Mesenchymal stem cell (in vitro differentiated cells and primary cell): ENCODE results near the gene PCNX3.

Experiments used
- DNase-seq: peaks from one replicate; pipeline ENCODE4 v3.0.0-alpha.2; 2013
- H2AFZ ChIP-seq: one replicate; pipeline ENCODE4 v1.6.1; 2013; ENCODE audit warnings: low read depth, mild to moderate bottlenecking, control low read depth, inconsistent platforms, low read length, moderate library complexity
- H2AK5ac ChIP-seq: 2 replicates; pipeline ENCODE4 v1.6.1; 2013; ENCODE audit warnings: low read length, moderate library complexity, mild to moderate bottlenecking, inconsistent platforms; ENCODE audit not compliant: severe bottlenecking
- H2BK120ac ChIP-seq: one replicate; pipeline ENCODE4 v1.6.1; 2013; ENCODE audit warnings: low read depth, mild to moderate bottlenecking, inconsistent platforms, low read length, moderate library complexity
- H2BK12ac ChIP-seq, 2 experiments: one replicate each; pipeline ENCODE4 v1.6.1; 2013; ENCODE audit warnings: inconsistent platforms in 2 of 2, low read length in 2 of 2, mild to moderate bottlenecking in 2 of 2, moderate library complexity in 2 of 2, control low read depth in 1 of 2
- H2BK15ac ChIP-seq: one replicate; pipeline ENCODE4 v1.6.1; 2013; ENCODE audit warnings: mild to moderate bottlenecking, low read depth, inconsistent platforms; ENCODE audit not compliant: poor library complexity, severe bottlenecking
- H2BK5ac ChIP-seq: 2 replicates; pipeline ENCODE4 v1.6.1; 2013; ENCODE audit warnings: low read depth, mild to moderate bottlenecking, low read length, control low read depth, inconsistent platforms; ENCODE audit not compliant: poor library complexity, severe bottlenecking
- H3K14ac ChIP-seq, 2 experiments: one replicate each; pipeline ENCODE4 v1.6.1; 2013; ENCODE audit warnings: inconsistent platforms in 2 of 2, low read length in 2 of 2, control low read depth in 1 of 2, mild to moderate bottlenecking in 1 of 2, moderate library complexity in 1 of 2
- H3K18ac ChIP-seq, 2 experiments: one replicate each; pipeline ENCODE4 v1.6.1; 2013; ENCODE audit warnings: inconsistent platforms in 2 of 2, low read length in 2 of 2, control low read depth in 1 of 2, low read depth in 1 of 2, mild to moderate bottlenecking in 1 of 2
- H3K23ac ChIP-seq, 2 experiments: one replicate each; pipeline ENCODE4 v1.6.1; 2013; ENCODE audit warnings: inconsistent platforms in 2 of 2, low read length in 2 of 2, mild to moderate bottlenecking in 2 of 2, moderate library complexity in 2 of 2, control low read depth in 1 of 2
- H3K27ac ChIP-seq: 2 replicates; pipeline ENCODE4 v1.5.1; 2013; ENCODE audit warnings: mild to moderate bottlenecking, moderate library complexity, low read length, control low read depth, inconsistent platforms; ENCODE audit not compliant: poor library complexity, severe bottlenecking
- H3K27me3 ChIP-seq, 2 experiments: 2 replicates each; pipeline versions ENCODE4 v1.6.1 to v1.7.0; 2013; ENCODE audit warnings: low read length in 2 of 2, mild to moderate bottlenecking in 2 of 2, moderate library complexity in 2 of 2, control low read depth in 1 of 2, inconsistent platforms in 1 of 2; ENCODE audit not compliant: control insufficient read depth in 1 of 2, insufficient read depth in 1 of 2
- H3K36me3 ChIP-seq, 2 experiments: 2 replicates each; pipeline versions ENCODE4 v1.6.1 to v1.7.0; 2013; ENCODE audit warnings: low read length in 2 of 2, control low read depth in 1 of 2, inconsistent platforms in 1 of 2, low read depth in 1 of 2, mild to moderate bottlenecking in 1 of 2; ENCODE audit not compliant: insufficient read depth in 2 of 2, control insufficient read depth in 1 of 2
- H3K4ac ChIP-seq, 2 experiments: one replicate each; pipeline ENCODE4 v1.6.1; 2013; ENCODE audit warnings: inconsistent platforms in 2 of 2, low read length in 2 of 2, mild to moderate bottlenecking in 2 of 2, moderate library complexity in 2 of 2, control low read depth in 1 of 2, low read depth in 1 of 2
- H3K4me1 ChIP-seq: 2 replicates; pipeline ENCODE4 v1.6.1; 2013; ENCODE audit warnings: low read depth, low read length, control low read depth; ENCODE audit not compliant: control insufficient read depth, insufficient read depth
- H3K4me2 ChIP-seq: 2 replicates; pipeline ENCODE4 v1.6.1; 2013; ENCODE audit warnings: low read length, mild to moderate bottlenecking, inconsistent platforms; ENCODE audit not compliant: poor library complexity, severe bottlenecking
- H3K4me3 ChIP-seq, 2 experiments: 2 replicates each; pipeline versions ENCODE4 v1.5.1 to v1.7.0; 2013; ENCODE audit warnings: low read length in 2 of 2, mild to moderate bottlenecking in 2 of 2, control low read depth in 1 of 2, low read depth in 1 of 2; ENCODE audit not compliant: insufficient read depth in 1 of 2
- H3K79me1 ChIP-seq: replicated peaks from 2 replicates; pipeline ENCODE4 v1.6.1; 2013; ENCODE audit warnings: mild to moderate bottlenecking, control low read depth, low read length, inconsistent platforms; ENCODE audit not compliant: poor library complexity, severe bottlenecking
- H3K9ac ChIP-seq: 2 replicates; pipeline ENCODE4 v1.7.0; 2013; ENCODE audit warnings: mild to moderate bottlenecking, low read length, moderate library complexity
- H3K9me3 ChIP-seq: 2 replicates; pipeline ENCODE4 v1.7.0; 2013; ENCODE audit warnings: mild to moderate bottlenecking, low read length; ENCODE audit not compliant: control insufficient read depth
- H4K8ac ChIP-seq: one replicate; pipeline ENCODE4 v1.6.1; 2013; ENCODE audit warnings: inconsistent platforms, mild to moderate bottlenecking, low read length, moderate library complexity
- H4K91ac ChIP-seq: one replicate; pipeline ENCODE4 v1.6.1; 2013; ENCODE audit warnings: mild to moderate bottlenecking, low read length, inconsistent platforms
- WGBS: methylation state at CpG from one replicate; pipeline ENCODE4 v1.1.7; 2013; ENCODE audit warnings: mixed read lengths; 5-methylcytosine and 5-hydroxymethylcytosine counted together

Gene PCNX3

GRCh38 chr11:65571420-65571819 is 44.2 kb upstream of the PCNX3 start:
- Histone ChIP-seq H3K9ac (peak overlapping the region; percentile 96), H3K27ac (no peak overlapping the region), H4K91ac (no peak overlapping the region), H3K14ac (no peak overlapping the region), H4K8ac (no peak overlapping the region), H3K36me3 (peaks cover 11 to 12% of the 10 kb centered on the region in 2 experiments), H3K23ac (no peak overlapping the region), H2AFZ (no peak overlapping the region), H3K18ac (no peak overlapping the region), H2BK120ac (no peak overlapping the region), H2BK12ac (no peak overlapping the region), H2AK5ac (no peak overlapping the region), H3K9me3 (no peaks in the 10 kb centered on the region), H3K4me1 (peaks cover 46% of the 10 kb centered on the region), H3K79me1 (peaks cover 20% of the 10 kb centered on the region), H2BK5ac (no peak overlapping the region), H3K27me3 (no peaks in the 10 kb centered on the region), H2BK15ac (no peak overlapping the region), H3K4ac (no peak overlapping the region), H3K4me2 (peak overlapping the region; percentile 98), H3K4me3 (peak overlapping the region in 1 of 2 experiments; percentile 99)
- 93% methylated on average over 9 of the region's 9 CpGs for WGBS
- no peak for DNase-seq

- Histone ChIP-seq H3K4ac (no peak overlapping the region), H2AFZ (no peak overlapping the region), H3K4me1 (peaks cover 51% of the 10 kb centered on the region), H3K36me3 (peaks cover 6 to 12% of the 10 kb centered on the region in 2 experiments), H2BK15ac (no peak overlapping the region), H3K18ac (no peak overlapping the region), H3K79me1 (peaks cover 18% of the 10 kb centered on the region), H2BK120ac (no peak overlapping the region), H3K23ac (no peak overlapping the region), H3K4me2 (peak overlapping the region; percentile 71), H3K27me3 (no peaks in the 10 kb centered on the region), H3K9ac (peak overlapping the region; percentile 96), H3K27ac (peak overlapping the region; percentile 10), H3K9me3 (no peaks in the 10 kb centered on the region), H3K4me3 (peak overlapping the region; percentile 46 to 99), H2AK5ac (no peak overlapping the region), H3K14ac (no peak overlapping the region), H2BK5ac (no peak overlapping the region), H2BK12ac (peak overlapping the region in 1 of 2 experiments; percentile 23), H4K91ac (no peak overlapping the region), H4K8ac (peak overlapping the region; percentile 12)
- peak; percentile 73 for DNase-seq
- WGBS: 38% methylated on average over 3 of the region's 11 CpGs
Observed at GRCh38 chr11:65571940-65572339, 43.6 kb upstream of the PCNX3 start.

GRCh38 chr11:65572356-65573051 is 43.1 kb upstream of the PCNX3 start, which contains the start of gene FAM89B:
FAM89B (plus strand) TSS chr11:65572538; CDS start chr11:65572670, 132 bp downstream.
- Histone ChIP-seq H3K27ac (peak within 1 kb of the TSS; percentile 10), H3K9ac (peak within 1 kb of the TSS; percentile 96), H2BK15ac (peak within 1 kb of the TSS; percentile 71), H4K8ac (peak within 1 kb of the TSS; percentile 45), H2BK12ac (peak within 1 kb of the TSS in 1 of 2 experiments; percentile 35), H3K14ac (peak within 1 kb of the TSS in 1 of 2 experiments; percentile 92), H2BK120ac (peak within 1 kb of the TSS; percentile 93), H3K36me3 (peaks cover 6 to 12% of the 10 kb centered on the region in 2 experiments), H4K91ac (peak within 1 kb of the TSS; percentile 71), H3K9me3 (no peaks in the 10 kb centered on the region), H3K4ac (peak within 1 kb of the TSS; percentile 46 to 93), H2AFZ (no peak within 1 kb of the TSS), H3K18ac (peak within 1 kb of the TSS; percentile 84 to 92), H2AK5ac (no peak within 1 kb of the TSS), H3K4me1 (peaks cover 57% of the 10 kb centered on the region), H3K4me3 (peak within 1 kb of the TSS; percentile 82 to 99), H3K79me1 (peaks cover 16% of the 10 kb centered on the region), H3K4me2 (peak within 1 kb of the TSS; percentile 98), H3K27me3 (no peaks in the 10 kb centered on the region), H2BK5ac (no peak within 1 kb of the TSS), H3K23ac (peak within 1 kb of the TSS in 1 of 2 experiments; percentile 93)
- peak; percentile 88 for DNase-seq
- WGBS: under 1% methylated on average over 47 of the region's 86 CpGs

GRCh38 chr11:65573391-65574079 is 42.0 kb upstream of the PCNX3 start:
- H3K14ac ChIP-seq: no peak overlapping the region
- H3K79me1 ChIP-seq: peaks cover 14% of the 10 kb centered on the region
- no peak for DNase-seq
- peak overlapping the region in 1 of 2 experiments; percentile 60 for H3K23ac ChIP-seq
- H3K9me3 ChIP-seq: no peaks in the 10 kb centered on the region
- peaks cover 61% of the 10 kb centered on the region for H3K4me1 ChIP-seq
- H2AK5ac ChIP-seq: no peak overlapping the region
- H2AFZ ChIP-seq: no peak overlapping the region
- H3K27me3 ChIP-seq: no peaks in the 10 kb centered on the region
- peak overlapping the region in 1 of 2 experiments; percentile 46 for H3K4ac ChIP-seq
- peak overlapping the region; percentile 87 for H3K4me2 ChIP-seq
- H3K18ac ChIP-seq: peak overlapping the region in 1 of 2 experiments; percentile 49
- H3K36me3 ChIP-seq: peaks cover 2 to 12% of the 10 kb centered on the region in 2 experiments
- H3K27ac ChIP-seq: peak overlapping the region; percentile 13
- H4K8ac ChIP-seq: no peak overlapping the region
- no peak overlapping the region for H2BK120ac ChIP-seq
- peak overlapping the region; percentile 96 for H3K9ac ChIP-seq
- peak overlapping the region; percentile 7 to 24 for H2BK12ac ChIP-seq
- H2BK15ac ChIP-seq: no peak overlapping the region
- no peak overlapping the region for H2BK5ac ChIP-seq
- peak overlapping the region; percentile 47 for H4K91ac ChIP-seq
- peak overlapping the region; percentile 45 to 99 for H3K4me3 ChIP-seq
- WGBS: 78% methylated on average over 22 of the region's 22 CpGs
